WTC11 (cell line): ENCODE results near the gene ACTL8. TPM values are rescaled to one million over a fixed set of nuclear protein-coding genes. Genes with fewer than 3 reads are reported as not detected.

Experiments
- ATAC-seq: fragments of 200-7000 bp; cut with Tn5 transposase; 2 replicates; pipeline ENCODE4 v1.10.0; 2021; ENCODE audit warnings: mild to moderate bottlenecking, moderate library complexity
- CTCF ChIA-PET: fragments of 300-600 bp; sonication (Branson Sonifier 250); formaldehyde crosslinking; loops from one replicate; lab custom pipeline; 2021; ENCODE audit warnings: antibody characterized with exemption; lab: Charles Lee
- POLR2A ChIA-PET: fragments of 350-600 bp; sonication (Branson Sonifier 250); formaldehyde crosslinking; loops from one replicate; lab custom pipeline; 2021; ENCODE audit warnings: antibody characterized with exemption; lab: Charles Lee
- DNase-seq: peaks from one replicate; pipeline ENCODE4 v3.0.0; 2021; ENCODE audit warnings: low spot score
- H3K27ac Mint-ChIP-seq: 2 replicates; pipeline ENCODE4 v1.8.0; 2021; ENCODE audit warnings: mixed read lengths
- H3K27me3 Mint-ChIP-seq: 2 replicates; pipeline ENCODE4 v1.8.0; 2021; ENCODE audit warnings: low read depth, mild to moderate bottlenecking, moderate library complexity, mixed read lengths
- H3K36me3 Mint-ChIP-seq: 2 replicates; pipeline ENCODE4 v1.8.0; 2021; ENCODE audit warnings: mixed read lengths
- H3K4me1 Mint-ChIP-seq: 2 replicates; pipeline ENCODE4 v1.8.0; 2022; ENCODE audit warnings: mixed read lengths
- H3K4me3 Mint-ChIP-seq: 2 replicates; pipeline ENCODE4 v1.8.0; 2021; ENCODE audit warnings: mild to moderate bottlenecking, moderate library complexity, mixed read lengths
- H3K9me3 Mint-ChIP-seq: 2 replicates; pipeline ENCODE4 v1.8.0; 2021; ENCODE audit warnings: mixed read lengths
- JAZF1 ChIP-seq: fragments of 250-450 bp; sonication (Bioruptor Pico); IDR thresholded peaks from 2 replicates; pipeline ENCODE4 v1.9.0; 2021; ENCODE audit warnings: moderate library complexity, mild to moderate bottlenecking, inconsistent platforms
- KAT7 ChIP-seq: sonication (generic); formaldehyde crosslinking; IDR thresholded peaks from 2 replicates; pipeline ENCODE4 v1.8.1; 2023; ENCODE audit warnings: missing genetic modification reagents, mild to moderate bottlenecking, borderline replicate concordance
- NFATC4 ChIP-seq: fragments of 250-450 bp; sonication (Bioruptor Pico); IDR thresholded peaks from 2 replicates; pipeline ENCODE4 v1.9.0; 2021; ENCODE audit warnings: mild to moderate bottlenecking
- NR3C1 ChIP-seq: sonication (generic); formaldehyde crosslinking; conservative IDR thresholded peaks from 2 replicates; pipeline ENCODE4 v1.8.1; 2023; ENCODE audit warnings: low read depth, mild to moderate bottlenecking, missing genetic modification reagents
- SP1 ChIP-seq: sonication (generic); formaldehyde crosslinking; conservative IDR thresholded peaks from 2 replicates; pipeline ENCODE4 v1.8.1; 2022; ENCODE audit warnings: missing genetic modification reagents
- ZNF219 ChIP-seq: sonication (generic); formaldehyde crosslinking; IDR thresholded peaks from 2 replicates; pipeline ENCODE4 v1.8.0; 2023; ENCODE audit warnings: missing genetic modification reagents, mild to moderate bottlenecking, borderline replicate concordance
- total RNA-seq: library from RNA; stranded (reverse); gene quantifications from 3 replicates; pipeline ENCODE4 v1.2.3, GENCODE V29; 2021
- TF ChIP-seq, protein P1 (sequence below): sonication (generic); formaldehyde crosslinking; IDR thresholded peaks from 2 replicates; pipeline ENCODE4 v1.8.1; 2023; ENCODE audit warnings: mild to moderate bottlenecking, missing genetic modification reagents, borderline replicate concordance
- TF ChIP-seq, protein P2 (sequence below): sonication (generic); formaldehyde crosslinking; IDR thresholded peaks from 2 replicates; pipeline ENCODE4 v1.8.0; 2022; ENCODE audit warnings: missing genetic modification reagents
- TF ChIP-seq, protein P3 (sequence below): sonication (generic); formaldehyde crosslinking; conservative IDR thresholded peaks from 2 replicates; pipeline ENCODE4 v1.8.1; 2023; ENCODE audit warnings: mild to moderate bottlenecking, low read depth, missing genetic modification reagents, moderate library complexity
- TF ChIP-seq, protein P4 (sequence below): sonication (generic); formaldehyde crosslinking; IDR thresholded peaks from 2 replicates; pipeline ENCODE4 v1.8.0; 2022; ENCODE audit warnings: mild to moderate bottlenecking, missing genetic modification reagents
- TF ChIP-seq, protein P5 (sequence below): sonication (generic); formaldehyde crosslinking; IDR thresholded peaks from 2 replicates; pipeline ENCODE4 v1.8.1; 2023; ENCODE audit warnings: mild to moderate bottlenecking, missing genetic modification reagents, moderate library complexity
- TF ChIP-seq, protein P6 (sequence below): sonication (generic); formaldehyde crosslinking; IDR thresholded peaks from 2 replicates; pipeline ENCODE4 v1.8.1; 2023; ENCODE audit warnings: mild to moderate bottlenecking, missing genetic modification reagents, moderate library complexity
- TF ChIP-seq, protein P7 (sequence below): sonication (generic); formaldehyde crosslinking; IDR thresholded peaks from 2 replicates; pipeline ENCODE4 v1.8.1; 2022; ENCODE audit warnings: missing genetic modification reagents, borderline replicate concordance

The ACTL8 gene
- total RNA-seq, 1 experiment from 2014 or later: 1.6 TPM

DNA sequence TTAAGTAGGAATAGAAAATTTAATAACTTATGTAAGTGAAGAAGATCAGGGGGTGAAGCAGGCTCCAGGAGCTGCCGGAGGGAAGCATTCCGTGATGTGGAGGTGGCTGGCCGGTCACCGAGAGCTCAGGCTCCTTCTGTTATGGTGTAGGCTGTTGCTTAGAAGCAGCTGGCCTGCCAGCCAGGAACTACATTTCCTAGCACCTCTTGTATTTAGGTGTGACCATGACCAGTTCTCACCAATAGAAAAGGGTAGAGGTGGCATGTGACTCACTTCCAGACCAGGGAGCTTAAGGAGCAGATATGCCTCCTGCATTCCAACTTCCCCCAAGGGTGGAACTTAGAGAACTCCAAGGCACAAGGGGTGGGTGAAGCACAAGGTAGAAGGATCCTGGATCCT, 120.7 kb downstream of the ACTL8 start:
- H3K4me1 Mint-ChIP-seq: peaks cover 12% of the 10 kb centered on the region
- ATAC-seq: no peak
- TF ChIP-seq, protein P1, sequence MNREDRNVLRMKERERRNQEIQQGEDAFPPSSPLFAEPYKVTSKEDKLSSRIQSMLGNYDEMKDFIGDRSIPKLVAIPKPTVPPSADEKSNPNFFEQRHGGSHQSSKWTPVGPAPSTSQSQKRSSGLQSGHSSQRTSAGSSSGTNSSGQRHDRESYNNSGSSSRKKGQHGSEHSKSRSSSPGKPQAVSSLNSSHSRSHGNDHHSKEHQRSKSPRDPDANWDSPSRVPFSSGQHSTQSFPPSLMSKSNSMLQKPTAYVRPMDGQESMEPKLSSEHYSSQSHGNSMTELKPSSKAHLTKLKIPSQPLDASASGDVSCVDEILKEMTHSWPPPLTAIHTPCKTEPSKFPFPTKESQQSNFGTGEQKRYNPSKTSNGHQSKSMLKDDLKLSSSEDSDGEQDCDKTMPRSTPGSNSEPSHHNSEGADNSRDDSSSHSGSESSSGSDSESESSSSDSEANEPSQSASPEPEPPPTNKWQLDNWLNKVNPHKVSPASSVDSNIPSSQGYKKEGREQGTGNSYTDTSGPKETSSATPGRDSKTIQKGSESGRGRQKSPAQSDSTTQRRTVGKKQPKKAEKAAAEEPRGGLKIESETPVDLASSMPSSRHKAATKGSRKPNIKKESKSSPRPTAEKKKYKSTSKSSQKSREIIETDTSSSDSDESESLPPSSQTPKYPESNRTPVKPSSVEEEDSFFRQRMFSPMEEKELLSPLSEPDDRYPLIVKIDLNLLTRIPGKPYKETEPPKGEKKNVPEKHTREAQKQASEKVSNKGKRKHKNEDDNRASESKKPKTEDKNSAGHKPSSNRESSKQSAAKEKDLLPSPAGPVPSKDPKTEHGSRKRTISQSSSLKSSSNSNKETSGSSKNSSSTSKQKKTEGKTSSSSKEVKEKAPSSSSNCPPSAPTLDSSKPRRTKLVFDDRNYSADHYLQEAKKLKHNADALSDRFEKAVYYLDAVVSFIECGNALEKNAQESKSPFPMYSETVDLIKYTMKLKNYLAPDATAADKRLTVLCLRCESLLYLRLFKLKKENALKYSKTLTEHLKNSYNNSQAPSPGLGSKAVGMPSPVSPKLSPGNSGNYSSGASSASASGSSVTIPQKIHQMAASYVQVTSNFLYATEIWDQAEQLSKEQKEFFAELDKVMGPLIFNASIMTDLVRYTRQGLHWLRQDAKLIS (CRISPR knock-in tag): no peak
- TF ChIP-seq SP1 (CRISPR knock-in tag) (no peak), NFATC4 (CRISPR knock-in tag) (no peak), JAZF1 (no peak), KAT7 (CRISPR knock-in tag) (no peak), ZNF219 (no peak), NR3C1 (CRISPR knock-in tag) (no peak)
- TF ChIP-seq, protein P2, sequence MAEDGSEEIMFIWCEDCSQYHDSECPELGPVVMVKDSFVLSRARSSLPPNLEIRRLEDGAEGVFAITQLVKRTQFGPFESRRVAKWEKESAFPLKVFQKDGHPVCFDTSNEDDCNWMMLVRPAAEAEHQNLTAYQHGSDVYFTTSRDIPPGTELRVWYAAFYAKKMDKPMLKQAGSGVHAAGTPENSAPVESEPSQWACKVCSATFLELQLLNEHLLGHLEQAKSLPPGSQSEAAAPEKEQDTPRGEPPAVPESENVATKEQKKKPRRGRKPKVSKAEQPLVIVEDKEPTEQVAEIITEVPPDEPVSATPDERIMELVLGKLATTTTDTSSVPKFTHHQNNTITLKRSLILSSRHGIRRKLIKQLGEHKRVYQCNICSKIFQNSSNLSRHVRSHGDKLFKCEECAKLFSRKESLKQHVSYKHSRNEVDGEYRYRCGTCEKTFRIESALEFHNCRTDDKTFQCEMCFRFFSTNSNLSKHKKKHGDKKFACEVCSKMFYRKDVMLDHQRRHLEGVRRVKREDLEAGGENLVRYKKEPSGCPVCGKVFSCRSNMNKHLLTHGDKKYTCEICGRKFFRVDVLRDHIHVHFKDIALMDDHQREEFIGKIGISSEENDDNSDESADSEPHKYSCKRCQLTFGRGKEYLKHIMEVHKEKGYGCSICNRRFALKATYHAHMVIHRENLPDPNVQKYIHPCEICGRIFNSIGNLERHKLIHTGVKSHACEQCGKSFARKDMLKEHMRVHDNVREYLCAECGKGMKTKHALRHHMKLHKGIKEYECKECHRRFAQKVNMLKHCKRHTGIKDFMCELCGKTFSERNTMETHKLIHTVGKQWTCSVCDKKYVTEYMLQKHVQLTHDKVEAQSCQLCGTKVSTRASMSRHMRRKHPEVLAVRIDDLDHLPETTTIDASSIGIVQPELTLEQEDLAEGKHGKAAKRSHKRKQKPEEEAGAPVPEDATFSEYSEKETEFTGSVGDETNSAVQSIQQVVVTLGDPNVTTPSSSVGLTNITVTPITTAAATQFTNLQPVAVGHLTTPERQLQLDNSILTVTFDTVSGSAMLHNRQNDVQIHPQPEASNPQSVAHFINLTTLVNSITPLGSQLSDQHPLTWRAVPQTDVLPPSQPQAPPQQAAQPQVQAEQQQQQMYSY (CRISPR knock-in tag): no peak
- TF ChIP-seq, protein P3, sequence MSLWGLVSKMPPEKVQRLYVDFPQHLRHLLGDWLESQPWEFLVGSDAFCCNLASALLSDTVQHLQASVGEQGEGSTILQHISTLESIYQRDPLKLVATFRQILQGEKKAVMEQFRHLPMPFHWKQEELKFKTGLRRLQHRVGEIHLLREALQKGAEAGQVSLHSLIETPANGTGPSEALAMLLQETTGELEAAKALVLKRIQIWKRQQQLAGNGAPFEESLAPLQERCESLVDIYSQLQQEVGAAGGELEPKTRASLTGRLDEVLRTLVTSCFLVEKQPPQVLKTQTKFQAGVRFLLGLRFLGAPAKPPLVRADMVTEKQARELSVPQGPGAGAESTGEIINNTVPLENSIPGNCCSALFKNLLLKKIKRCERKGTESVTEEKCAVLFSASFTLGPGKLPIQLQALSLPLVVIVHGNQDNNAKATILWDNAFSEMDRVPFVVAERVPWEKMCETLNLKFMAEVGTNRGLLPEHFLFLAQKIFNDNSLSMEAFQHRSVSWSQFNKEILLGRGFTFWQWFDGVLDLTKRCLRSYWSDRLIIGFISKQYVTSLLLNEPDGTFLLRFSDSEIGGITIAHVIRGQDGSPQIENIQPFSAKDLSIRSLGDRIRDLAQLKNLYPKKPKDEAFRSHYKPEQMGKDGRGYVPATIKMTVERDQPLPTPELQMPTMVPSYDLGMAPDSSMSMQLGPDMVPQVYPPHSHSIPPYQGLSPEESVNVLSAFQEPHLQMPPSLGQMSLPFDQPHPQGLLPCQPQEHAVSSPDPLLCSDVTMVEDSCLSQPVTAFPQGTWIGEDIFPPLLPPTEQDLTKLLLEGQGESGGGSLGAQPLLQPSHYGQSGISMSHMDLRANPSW: no peak
- TF ChIP-seq, protein P4, sequence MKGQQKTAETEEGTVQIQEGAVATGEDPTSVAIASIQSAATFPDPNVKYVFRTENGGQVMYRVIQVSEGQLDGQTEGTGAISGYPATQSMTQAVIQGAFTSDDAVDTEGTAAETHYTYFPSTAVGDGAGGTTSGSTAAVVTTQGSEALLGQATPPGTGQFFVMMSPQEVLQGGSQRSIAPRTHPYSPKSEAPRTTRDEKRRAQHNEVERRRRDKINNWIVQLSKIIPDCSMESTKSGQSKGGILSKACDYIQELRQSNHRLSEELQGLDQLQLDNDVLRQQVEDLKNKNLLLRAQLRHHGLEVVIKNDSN: peak; percentile 49; the same call in 1 of the 2 replicates
- TF ChIP-seq, protein P5, sequence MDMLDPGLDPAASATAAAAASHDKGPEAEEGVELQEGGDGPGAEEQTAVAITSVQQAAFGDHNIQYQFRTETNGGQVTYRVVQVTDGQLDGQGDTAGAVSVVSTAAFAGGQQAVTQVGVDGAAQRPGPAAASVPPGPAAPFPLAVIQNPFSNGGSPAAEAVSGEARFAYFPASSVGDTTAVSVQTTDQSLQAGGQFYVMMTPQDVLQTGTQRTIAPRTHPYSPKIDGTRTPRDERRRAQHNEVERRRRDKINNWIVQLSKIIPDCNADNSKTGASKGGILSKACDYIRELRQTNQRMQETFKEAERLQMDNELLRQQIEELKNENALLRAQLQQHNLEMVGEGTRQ (CRISPR knock-in tag): peak; percentile 54
- TF ChIP-seq, protein P6, sequence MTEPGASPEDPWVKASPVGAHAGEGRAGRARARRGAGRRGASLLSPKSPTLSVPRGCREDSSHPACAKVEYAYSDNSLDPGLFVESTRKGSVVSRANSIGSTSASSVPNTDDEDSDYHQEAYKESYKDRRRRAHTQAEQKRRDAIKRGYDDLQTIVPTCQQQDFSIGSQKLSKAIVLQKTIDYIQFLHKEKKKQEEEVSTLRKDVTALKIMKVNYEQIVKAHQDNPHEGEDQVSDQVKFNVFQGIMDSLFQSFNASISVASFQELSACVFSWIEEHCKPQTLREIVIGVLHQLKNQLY (CRISPR knock-in tag): no peak
- TF ChIP-seq, protein P7, sequence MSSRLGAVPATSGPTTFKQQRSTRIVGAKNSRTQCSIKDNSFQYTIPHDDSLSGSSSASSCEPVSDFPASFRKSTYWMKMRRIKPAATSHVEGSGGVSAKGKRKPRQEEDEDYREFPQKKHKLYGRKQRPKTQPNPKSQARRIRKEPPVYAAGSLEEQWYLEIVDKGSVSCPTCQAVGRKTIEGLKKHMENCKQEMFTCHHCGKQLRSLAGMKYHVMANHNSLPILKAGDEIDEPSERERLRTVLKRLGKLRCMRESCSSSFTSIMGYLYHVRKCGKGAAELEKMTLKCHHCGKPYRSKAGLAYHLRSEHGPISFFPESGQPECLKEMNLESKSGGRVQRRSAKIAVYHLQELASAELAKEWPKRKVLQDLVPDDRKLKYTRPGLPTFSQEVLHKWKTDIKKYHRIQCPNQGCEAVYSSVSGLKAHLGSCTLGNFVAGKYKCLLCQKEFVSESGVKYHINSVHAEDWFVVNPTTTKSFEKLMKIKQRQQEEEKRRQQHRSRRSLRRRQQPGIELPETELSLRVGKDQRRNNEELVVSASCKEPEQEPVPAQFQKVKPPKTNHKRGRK (CRISPR knock-in tag): no peak
- TF ChIP-seq, all 79 proteins: peak for 2
- peaks cover 3% of the 10 kb centered on the region for H3K9me3 Mint-ChIP-seq
- no peaks in the 10 kb centered on the region for H3K36me3 Mint-ChIP-seq
- peaks cover 5% of the 10 kb centered on the region for H3K27me3 Mint-ChIP-seq
- H3K27ac Mint-ChIP-seq: no peak overlapping the region
- no peak for DNase-seq
- ChIA-PET POLR2A (no interaction called here), CTCF (interaction anchor here (1.8 to 2.7 kb wide), 2 partner anchors 33 to 50 kb away, joined by 5 to 12 read pairs; no protein-coding TSS in a partner anchor)
- H3K4me3 Mint-ChIP-seq: no peak overlapping the region

Other genes starting within 250 kb of the ACTL8 start
- 32.4 to 34.6 TPM (median 34.4 TPM) in 3 replicates for gene ARHGEF10L, start 215.6 kb upstream of the ACTL8 start, total RNA-seq